Peyer's patch (tissue), 4 donors: ENCODE results near the gene ST6GALNAC4. TPM values are rescaled to one million over a fixed set of nuclear protein-coding genes. Genes with fewer than 3 reads are reported as not detected.

Experiments
- DNase-seq, 3 donors: peaks; one replicate each; pipeline ENCODE4 v3.0.0-alpha.2; 2017 to 2019
- H3K27ac ChIP-seq, 4 donors: fragments of 200-600 bp; sonication (generic); one replicate each; pipeline ENCODE4 v1.5.1; 2016 to 2019
- H3K27me3 ChIP-seq, 2 donors: fragments of 200-600 bp; sonication (generic); one replicate each; pipeline ENCODE4 v1.5.1; 2019
- H3K36me3 ChIP-seq, 3 donors: fragments of 200-600 bp; sonication (generic); one replicate each; pipeline ENCODE4 v1.5.1; 2016 to 2019
- H3K4me1 ChIP-seq, 4 donors: fragments of 200-600 bp; sonication (generic); one replicate each; pipeline ENCODE4 v1.5.1; 2016 to 2019
- H3K4me3 ChIP-seq, 4 donors: fragments of 200-600 bp; sonication (generic); 1 replicate in 3 of 4; 2 replicates in 1 of 4; pipeline ENCODE4 v1.5.1; 2016 to 2019; ENCODE audit warnings: mild to moderate bottlenecking in 1 of 4
- H3K9me3 ChIP-seq, 4 donors: fragments of 200-600 bp; sonication (generic); one replicate each; pipeline ENCODE4 v1.5.1; 2016 to 2019; ENCODE audit warnings: mild to moderate bottlenecking in 1 of 4
- POLR2A ChIP-seq, 2 donors: fragments of 450-650 bp; IDR thresholded peaks; one replicate each; pipeline ENCODE4 v1.5.1; 2017; ENCODE audit warnings: antibody characterized with exemption in 2 of 2, mild to moderate bottlenecking in 2 of 2, moderate library complexity in 2 of 2
- total RNA-seq, 4 donors: library from RNA; depleted of rRNA; stranded (reverse); fragments of >200 nt; gene quantifications; one replicate each; pipeline ENCODE4 v1.1.0, GENCODE V29; 2016
- TF ChIP-seq, protein P1 (sequence below), 6 experiments: fragments of 450-650 bp in 4 of 6; fragments of 200-600 bp in 2 of 6; sonication (generic) in 1 of 6; IDR thresholded peaks; one replicate each; pipeline ENCODE4 v1.5.1; 2017 to 2019; ENCODE audit warnings: antibody characterized with exemption in 6 of 6, mild to moderate bottlenecking in 3 of 6, moderate library complexity in 1 of 6

The ST6GALNAC4 gene
- total RNA-seq, 4 donors from 2014 or later: 39.9 to 119 (median 46.7) TPM

DNA sequence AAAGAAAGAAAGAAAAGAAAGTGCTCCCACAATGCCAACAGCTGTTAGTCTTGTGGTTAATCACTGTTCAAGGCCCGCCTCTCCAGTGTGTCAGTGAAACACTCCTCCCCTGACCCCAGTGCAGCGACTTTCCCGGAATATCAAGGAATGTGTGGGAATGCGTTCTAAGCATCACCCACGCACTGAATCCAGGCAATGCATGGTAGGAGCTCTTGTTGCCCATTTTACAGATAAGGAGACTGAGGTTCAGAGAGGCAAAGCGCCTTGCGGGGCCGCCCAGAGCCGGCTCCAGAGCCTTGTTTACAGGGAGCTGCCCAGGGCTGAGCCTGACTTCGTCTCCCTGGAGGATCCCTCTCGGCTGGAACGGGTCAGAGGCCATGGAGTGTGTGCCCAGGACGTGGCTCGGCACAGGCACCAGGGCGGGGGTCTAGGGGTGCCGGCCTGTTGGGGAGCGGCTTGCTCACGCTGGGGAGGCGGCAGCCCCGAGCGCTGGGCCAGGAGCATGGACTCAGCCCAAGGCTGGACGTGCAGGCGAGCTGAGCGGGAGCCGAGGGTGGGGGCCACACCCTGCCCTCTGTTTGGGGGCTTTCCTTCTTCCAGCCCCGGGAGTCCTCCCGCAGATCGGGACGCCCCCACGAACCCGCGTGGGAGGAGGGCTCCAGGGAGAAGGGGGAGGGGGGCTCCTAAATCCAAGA, 18.3 kb downstream of the ST6GALNAC4 start:
- DNase-seq: peak in 1 of 3 donors; percentile 57
- Histone ChIP-seq H3K4me3 (peak overlapping the region; percentile 66 to 89 (median 76)), H3K27ac (peak overlapping the region; percentile 80 to 91 (median 88)), H3K36me3 (peaks cover 0 to 27% (median 0%) of the 10 kb centered on the region in 3 donors), H3K9me3 (no peaks in the 10 kb centered on the region), H3K27me3 (no peaks in the 10 kb centered on the region), H3K4me1 (peaks cover 0 to 51% (median 24%) of the 10 kb centered on the region in 4 donors)
- TF ChIP-seq POLR2A (IDR thresholded peaks at IDR 0.05): no peak
- TF ChIP-seq, protein P1, sequence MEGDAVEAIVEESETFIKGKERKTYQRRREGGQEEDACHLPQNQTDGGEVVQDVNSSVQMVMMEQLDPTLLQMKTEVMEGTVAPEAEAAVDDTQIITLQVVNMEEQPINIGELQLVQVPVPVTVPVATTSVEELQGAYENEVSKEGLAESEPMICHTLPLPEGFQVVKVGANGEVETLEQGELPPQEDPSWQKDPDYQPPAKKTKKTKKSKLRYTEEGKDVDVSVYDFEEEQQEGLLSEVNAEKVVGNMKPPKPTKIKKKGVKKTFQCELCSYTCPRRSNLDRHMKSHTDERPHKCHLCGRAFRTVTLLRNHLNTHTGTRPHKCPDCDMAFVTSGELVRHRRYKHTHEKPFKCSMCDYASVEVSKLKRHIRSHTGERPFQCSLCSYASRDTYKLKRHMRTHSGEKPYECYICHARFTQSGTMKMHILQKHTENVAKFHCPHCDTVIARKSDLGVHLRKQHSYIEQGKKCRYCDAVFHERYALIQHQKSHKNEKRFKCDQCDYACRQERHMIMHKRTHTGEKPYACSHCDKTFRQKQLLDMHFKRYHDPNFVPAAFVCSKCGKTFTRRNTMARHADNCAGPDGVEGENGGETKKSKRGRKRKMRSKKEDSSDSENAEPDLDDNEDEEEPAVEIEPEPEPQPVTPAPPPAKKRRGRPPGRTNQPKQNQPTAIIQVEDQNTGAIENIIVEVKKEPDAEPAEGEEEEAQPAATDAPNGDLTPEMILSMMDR (IDR thresholded peaks at IDR 0.05): no peak

DNA sequence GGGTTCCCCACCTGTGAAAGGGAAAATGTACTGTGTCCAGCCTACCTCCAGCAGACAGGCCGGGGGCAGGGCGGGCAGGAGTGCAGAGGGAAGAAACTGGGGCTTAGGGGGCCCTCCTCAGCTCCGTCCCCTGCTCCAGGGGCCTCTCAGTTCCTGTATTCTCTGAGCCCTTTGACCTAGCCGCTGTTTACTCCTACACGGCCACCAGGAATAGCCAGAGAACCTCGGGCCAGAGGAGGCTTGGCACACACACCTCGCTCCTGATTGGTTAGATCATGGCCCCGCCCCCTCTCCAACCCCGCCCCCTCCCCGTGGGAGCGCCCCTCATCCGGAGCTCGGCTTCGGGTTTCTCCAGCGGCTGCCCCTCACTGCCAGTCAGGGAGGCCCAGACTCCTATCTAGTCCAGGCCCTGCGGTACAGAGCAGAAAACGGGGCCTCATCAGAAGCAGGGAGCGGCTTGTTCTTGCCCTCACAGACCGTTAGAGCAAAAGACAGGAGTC, 19.6 kb downstream of the ST6GALNAC4 start:
- DNase-seq: peak; percentile 46 to 78 (median 72)
- H3K36me3 ChIP-seq: peaks cover 0 to 37% (median 0%) of the 10 kb centered on the region in 3 donors
- peaks cover 0 to 3% (median 1%) of the 10 kb centered on the region in 4 donors for H3K9me3 ChIP-seq
- peaks cover 0 to 44% (median 17%) of the 10 kb centered on the region in 4 donors for H3K4me1 ChIP-seq
- peak overlapping the region; percentile 52 to 89 (median 78) for H3K27ac ChIP-seq
- H3K4me3 ChIP-seq: peak overlapping the region in 3 of 4 donors; percentile 13 to 68 (median 33)
- no peaks in the 10 kb centered on the region for H3K27me3 ChIP-seq
- TF ChIP-seq, protein P1 (IDR thresholded peaks at IDR 0.05): no peak
- TF ChIP-seq POLR2A (IDR thresholded peaks at IDR 0.05): no peak

DNA sequence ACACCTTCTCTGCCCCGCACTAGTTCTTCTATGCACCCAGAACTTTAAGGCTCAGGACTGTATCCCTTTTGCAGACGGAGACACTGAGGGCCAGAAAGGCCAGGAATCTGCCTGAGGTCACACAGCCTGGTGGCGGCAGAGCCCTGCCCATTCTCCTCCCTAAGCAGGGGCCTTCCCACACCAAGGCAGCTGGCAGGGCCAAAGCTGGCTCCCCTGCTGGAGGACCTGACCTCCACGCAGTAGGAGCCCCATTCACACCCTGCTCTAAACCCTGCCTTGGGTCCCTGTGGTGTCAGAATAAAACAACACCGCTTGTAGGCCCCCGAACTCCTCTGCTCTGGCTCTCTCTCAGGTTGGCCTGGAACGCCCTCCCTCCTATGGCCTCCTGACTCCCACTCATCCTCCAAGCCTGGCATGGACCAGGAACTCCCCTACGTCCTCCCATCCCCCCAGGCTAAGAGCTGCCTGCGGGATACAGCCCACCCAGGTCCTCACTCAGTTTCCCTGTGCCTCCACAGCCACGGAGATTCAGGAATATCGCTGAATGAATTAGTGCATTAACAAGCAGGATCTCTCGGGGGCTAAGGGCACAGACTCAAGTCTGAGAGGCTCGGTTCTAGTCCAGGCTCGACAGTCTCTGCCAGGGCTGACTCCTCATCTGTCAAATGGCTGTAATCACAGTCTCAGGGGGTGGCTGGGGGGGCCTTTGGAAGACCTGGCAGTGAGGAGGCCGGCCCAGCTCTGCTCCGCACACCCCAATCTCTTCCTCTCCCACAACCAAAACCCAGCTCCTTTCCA, 20.2 kb downstream of the ST6GALNAC4 start:
- peaks cover 0 to 3% (median 1%) of the 10 kb centered on the region in 4 donors for H3K9me3 ChIP-seq
- TF ChIP-seq, protein P1 (IDR thresholded peaks at IDR 0.05): no peak
- TF ChIP-seq POLR2A (IDR thresholded peaks at IDR 0.05): no peak
- H3K4me1 ChIP-seq: peaks cover 0 to 44% (median 14%) of the 10 kb centered on the region in 4 donors
- H3K27me3 ChIP-seq: no peaks in the 10 kb centered on the region
- peak overlapping the region; percentile 52 to 89 (median 78) for H3K27ac ChIP-seq
- peak overlapping the region in 2 of 4 donors; percentile 16 to 68 for H3K4me3 ChIP-seq
- peaks cover 0 to 37% (median 0%) of the 10 kb centered on the region in 3 donors for H3K36me3 ChIP-seq
- DNase-seq: no peak

DNA sequence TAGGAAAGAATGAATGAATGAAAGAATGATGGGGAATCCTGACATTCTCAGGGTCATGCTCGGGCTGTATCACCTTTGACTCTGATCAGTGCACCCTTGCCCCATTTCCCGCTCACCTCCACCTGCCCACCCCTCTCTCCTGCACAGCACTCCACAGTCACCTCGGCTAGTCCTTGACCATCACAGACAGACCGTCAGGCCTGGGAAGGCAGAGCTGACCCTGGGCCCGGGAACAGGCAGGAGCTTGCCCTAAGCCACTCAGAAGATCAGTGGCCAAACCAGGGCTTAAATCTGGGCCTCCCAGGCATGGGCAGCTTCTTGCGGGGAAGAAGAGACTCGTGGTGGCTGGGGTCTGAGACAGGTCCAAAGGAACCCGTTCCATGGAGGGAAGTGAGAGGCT, 21.0 kb downstream of the ST6GALNAC4 start:
- Histone ChIP-seq H3K9me3 (peaks cover 0 to 3% (median 1%) of the 10 kb centered on the region in 4 donors), H3K4me3 (no peak overlapping the region), H3K4me1 (peaks cover 0 to 42% (median 8%) of the 10 kb centered on the region in 4 donors), H3K27ac (no peak overlapping the region), H3K36me3 (peaks cover 0 to 43% (median 0%) of the 10 kb centered on the region in 3 donors), H3K27me3 (no peaks in the 10 kb centered on the region)
- TF ChIP-seq, protein P1 (IDR thresholded peaks at IDR 0.05): no peak
- TF ChIP-seq POLR2A (IDR thresholded peaks at IDR 0.05): no peak
- DNase-seq: no peak

DNA sequence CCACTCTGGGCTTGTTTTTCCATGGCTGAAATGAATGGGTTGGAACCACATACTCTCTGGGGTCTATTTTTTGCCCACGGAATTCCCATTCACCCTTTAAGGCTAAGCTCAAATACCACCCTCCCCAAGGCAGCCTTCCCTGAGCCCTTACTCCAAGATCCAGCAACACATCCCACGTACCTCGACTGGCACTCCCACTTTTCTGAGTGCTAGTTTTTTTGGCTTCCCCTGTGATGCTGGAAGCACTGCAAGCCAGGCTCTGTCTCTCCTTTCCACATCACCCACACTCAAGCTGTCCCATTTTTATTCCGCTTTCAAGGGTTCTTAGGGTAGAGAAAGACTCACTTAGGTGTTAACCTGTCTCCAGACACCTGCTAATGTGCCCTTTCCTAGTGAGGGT, 23.4 kb downstream of the ST6GALNAC4 start:
- no peak for DNase-seq
- Histone ChIP-seq H3K36me3 (peaks cover 0 to 56% (median 0%) of the 10 kb centered on the region in 3 donors), H3K27ac (no peak overlapping the region), H3K4me1 (peaks cover 0 to 22% (median 5%) of the 10 kb centered on the region in 4 donors), H3K9me3 (peaks cover 0 to 3% (median 1%) of the 10 kb centered on the region in 4 donors), H3K4me3 (no peak overlapping the region), H3K27me3 (no peaks in the 10 kb centered on the region)
- TF ChIP-seq, protein P1 (IDR thresholded peaks at IDR 0.05): no peak
- TF ChIP-seq POLR2A (IDR thresholded peaks at IDR 0.05): no peak
